ENCODE data around the gene APLF. TPM values are rescaled to one million over a fixed set of nuclear protein-coding genes. Genes with fewer than 3 reads are reported as not detected.
"Not testable (repeated sequence)": the region's sequence is repeated elsewhere in the genome, so short reads cannot be mapped to it uniquely, and the experiment has no call there.

Gene APLF
- total RNA-seq, 1 donor from 2014 or later: 3.3 TPM

GRCh38 chr2:68568116-68568515 is 100.7 kb downstream of the APLF start:
- intact Hi-C loops (cut with micrococcal nuclease): no loop called here

GRCh38 chr2:68569604-68570003 is 102.2 kb downstream of the APLF start:
- intact Hi-C loops (cut with micrococcal nuclease): no loop called here

DNA sequence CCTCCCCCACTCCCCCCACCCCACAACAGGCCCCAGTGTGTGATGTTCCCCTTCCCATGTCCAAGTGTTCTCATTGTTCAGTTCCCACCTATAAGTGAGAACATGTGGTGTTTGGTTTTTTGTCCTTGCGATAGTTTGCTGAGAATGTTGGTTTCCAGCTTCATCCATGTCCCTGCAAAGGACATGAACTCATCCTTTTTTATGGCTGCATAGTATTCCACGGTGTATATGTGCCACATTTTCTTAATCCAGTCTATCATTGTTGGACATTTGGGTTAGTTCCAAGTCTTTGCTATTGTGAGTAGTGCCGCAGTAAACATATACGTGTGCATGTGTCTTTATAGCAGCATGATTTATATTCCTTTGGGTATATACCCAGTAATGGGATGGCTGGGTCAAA is 103.0 kb downstream of the APLF start:
- intact Hi-C loops (cut with micrococcal nuclease): not testable (repeated sequence)

GRCh38 chr2:68574202-68574791 is 106.9 kb downstream of the APLF start:
- intact Hi-C loops (cut with micrococcal nuclease): no loop called here

- intact Hi-C loops (cut with micrococcal nuclease): no loop called here
Observed at GRCh38 chr2:68577183-68577582, 109.8 kb downstream of the APLF start.

DNA sequence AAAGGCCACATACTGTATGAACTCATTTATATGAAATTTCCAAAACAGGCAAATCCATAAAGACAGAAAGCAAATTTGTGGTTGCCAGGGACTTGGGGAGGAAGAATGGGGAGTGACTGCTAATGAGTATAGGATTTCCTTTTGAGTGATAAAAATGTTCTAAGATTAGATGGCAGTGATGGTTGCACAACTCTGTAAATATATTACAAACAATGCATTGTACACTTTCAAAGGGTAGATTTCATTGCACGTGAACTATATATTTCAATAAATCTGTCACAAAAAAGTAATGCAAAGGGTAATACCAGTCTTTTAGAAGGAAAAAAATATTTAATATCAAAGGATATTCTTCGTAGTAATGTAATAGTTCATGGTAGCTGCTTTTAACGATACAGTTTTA is 112.3 kb downstream of the APLF start:
- intact Hi-C loops (cut with micrococcal nuclease): no loop called here

GRCh38 chr2:68588589-68588988 is 121.2 kb downstream of the APLF start:
- intact Hi-C loops (cut with micrococcal nuclease): no loop called here

- intact Hi-C loops (cut with micrococcal nuclease): no loop called here
Observed at GRCh38 chr2:68589963-68590362, 122.6 kb downstream of the APLF start.

DNA sequence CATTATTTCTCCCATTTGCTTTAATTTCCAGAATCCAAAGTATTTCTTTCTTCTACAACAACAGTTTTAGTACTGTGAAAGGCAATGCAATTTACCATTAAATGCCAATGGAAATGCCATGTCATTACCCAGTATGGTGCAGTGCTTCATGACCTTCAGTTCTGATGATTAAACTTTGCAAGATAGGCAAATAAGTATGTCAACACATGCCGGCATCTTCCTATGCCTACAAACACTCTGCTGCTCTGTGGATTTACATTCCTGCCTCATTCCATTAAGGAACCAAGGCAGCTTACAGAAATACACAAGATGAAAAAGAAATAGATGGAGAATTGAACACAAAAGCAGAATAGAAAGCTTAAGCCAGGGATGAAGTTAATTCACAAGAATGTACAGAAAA is 123.3 kb downstream of the APLF start:
- intact Hi-C loops (cut with micrococcal nuclease): no loop called here

- intact Hi-C loops (cut with micrococcal nuclease): no loop called here
Observed at GRCh38 chr2:68591225-68591624, 123.8 kb downstream of the APLF start.

GRCh38 chr2:68594041-68594440 is 126.7 kb downstream of the APLF start:
- intact Hi-C loops (cut with micrococcal nuclease): loop anchor here (2.0 kb wide), 2 partner anchors 73 to 123 kb away; no protein-coding TSS in a partner anchor

DNA sequence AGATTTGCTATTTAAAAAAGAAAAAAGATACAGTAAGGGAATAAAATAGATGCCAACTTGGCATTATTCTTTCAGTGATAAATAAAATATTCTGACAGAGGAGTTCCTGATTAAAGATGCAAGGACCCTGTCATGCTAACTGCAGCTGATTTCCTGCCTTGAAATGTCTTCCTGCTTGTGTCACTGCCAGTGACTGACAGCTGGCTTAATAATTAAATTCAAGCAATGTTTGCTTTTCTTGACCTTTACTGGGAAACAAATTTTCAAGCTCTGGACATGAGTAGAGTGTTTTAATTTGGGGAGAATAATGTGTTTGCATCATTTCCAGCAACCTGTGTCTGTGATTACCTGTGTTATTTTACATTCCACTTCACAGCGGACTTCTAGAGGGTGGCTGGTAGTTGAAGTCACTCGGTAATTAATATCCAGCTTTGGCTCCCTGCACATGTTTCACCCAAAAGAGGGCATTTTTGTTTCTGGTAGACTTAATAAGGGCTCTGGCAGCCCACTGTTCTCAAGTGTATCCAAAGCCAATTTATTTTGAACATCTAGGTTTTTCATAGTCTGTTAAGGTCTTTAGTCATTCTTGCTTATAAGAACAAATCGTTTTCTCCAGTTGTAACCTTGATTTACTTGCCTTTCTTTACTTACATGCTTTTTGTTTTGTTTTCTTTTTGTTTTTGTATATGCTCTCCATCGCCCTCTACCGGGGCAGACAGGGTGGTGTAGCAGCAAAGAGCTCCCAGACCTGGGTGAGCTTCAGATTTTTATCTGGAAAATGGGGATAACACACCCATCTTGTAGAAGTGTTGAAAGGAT is 127.5 kb downstream of the APLF start:
- intact Hi-C loops (cut with micrococcal nuclease): loop anchor here (1.0 to 5.0 kb wide), 8 partner anchors 57 to 330 kb away; partner anchors contain the start of genes APLF and FBXO48

DNA sequence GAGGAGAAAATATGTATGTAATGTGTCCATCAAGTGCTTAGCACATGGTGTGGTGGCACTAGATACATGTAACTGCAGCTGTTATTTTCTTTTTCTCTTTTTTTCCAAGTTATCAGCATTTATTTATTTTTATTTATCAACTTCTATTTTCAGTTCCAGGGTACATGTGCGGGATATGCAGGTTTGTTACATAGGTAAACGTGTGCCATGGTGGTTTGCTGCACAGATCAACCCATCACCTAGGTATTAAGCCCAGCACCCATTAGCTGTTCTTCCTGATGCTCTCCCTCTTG is 128.1 kb downstream of the APLF start:
- intact Hi-C loops (cut with micrococcal nuclease): loop anchor here (1.0 to 5.0 kb wide), 8 partner anchors 57 to 330 kb away; partner anchors contain the start of genes APLF and FBXO48

DNA sequence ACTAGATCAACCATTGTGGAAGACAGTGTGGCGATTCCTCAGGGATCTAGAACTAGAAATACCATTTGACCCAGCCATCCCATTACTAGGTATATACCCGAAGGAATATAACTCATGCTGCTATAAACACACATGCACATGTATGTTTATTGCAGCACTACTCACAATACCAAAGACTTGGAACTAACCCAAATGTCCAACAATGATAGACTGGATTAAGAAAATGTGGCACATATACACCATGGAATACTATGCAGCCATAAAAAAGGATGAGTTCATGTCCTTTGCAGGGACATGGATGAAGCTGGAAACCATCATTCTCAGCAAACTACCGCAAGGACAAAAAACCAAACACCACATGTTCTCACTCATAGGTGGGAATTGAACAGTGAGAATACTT is 133.1 kb downstream of the APLF start:
- intact Hi-C loops (cut with micrococcal nuclease): not testable (repeated sequence)

DNA sequence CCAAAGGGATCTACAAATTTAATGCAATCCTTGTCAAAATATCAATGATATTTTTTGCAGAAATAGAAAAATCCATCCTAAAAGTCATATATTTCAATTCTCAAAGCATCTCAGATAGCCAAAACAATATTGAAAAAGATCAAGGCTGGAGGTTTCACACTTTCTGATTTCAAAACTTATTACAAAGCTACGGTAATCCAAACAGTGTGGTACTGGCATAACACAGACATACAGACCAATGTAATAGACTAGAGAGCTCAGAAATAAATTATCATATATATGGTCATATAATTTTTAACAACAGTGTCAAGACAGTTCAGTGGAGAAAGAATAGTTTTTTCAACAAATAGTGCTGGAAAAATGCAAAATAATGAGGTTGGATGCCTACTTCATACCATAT is 135.7 kb downstream of the APLF start:
- intact Hi-C loops (cut with micrococcal nuclease): no loop called here

DNA sequence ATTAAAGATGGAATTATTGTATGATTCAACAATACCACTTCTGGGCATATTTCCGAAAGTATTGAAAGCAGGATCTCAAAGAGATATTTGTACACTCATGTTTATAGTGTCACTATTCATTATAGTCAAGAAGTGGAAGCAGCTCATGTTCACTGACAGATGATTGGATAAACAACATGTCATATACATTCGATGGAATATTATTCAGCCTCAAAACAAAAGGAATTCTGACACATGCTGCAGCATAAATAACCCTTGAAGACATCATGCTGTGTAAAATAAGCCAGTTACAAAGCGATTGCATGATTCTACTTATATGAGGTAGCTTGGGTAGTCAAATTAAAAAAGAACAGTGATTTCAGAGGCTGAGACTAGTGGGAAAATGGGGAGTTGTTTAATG is 136.7 kb downstream of the APLF start:
- intact Hi-C loops (cut with micrococcal nuclease): no loop called here

DNA sequence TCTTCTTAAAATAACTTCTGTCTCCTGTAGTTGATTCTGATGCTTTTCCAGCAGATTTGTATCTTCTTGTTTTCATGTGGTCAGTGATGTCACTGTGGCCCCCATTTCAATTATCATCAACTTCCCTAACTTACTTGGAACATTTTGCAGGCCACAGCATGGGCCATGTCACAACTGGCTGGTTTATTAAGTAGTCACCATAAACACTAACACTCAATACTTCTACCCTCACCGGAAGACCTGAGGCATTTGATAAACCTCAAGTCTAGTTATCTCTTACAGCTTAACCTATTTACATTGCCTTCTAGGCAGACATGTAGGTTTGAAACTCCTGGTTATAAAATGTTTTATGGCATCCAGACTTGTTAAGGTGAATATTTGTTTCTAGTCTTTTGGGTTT is 138.6 kb downstream of the APLF start:
- intact Hi-C loops (cut with micrococcal nuclease): no loop called here

DNA sequence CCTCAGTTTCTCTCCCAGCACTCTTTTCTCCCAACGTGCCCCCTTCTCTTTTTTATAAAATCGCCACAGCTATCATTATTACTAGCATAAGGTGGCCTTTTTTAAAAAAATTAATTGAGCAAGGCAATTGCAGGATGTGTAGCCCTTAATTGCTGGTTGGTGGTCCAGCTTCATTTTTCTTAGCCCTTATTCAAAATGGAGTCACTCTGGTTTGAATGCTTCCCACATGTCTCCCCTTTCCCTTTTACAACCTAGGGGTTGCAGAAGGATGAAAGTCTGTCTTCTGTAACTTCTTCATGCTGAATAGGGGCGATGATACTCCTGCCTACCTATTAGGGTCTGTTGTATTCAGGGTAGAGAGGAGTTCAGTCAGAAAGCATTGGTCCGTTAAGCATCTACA is 139.4 kb downstream of the APLF start:
- intact Hi-C loops (cut with micrococcal nuclease): no loop called here

- intact Hi-C loops (cut with micrococcal nuclease): no loop called here
Observed at GRCh38 chr2:68607837-68608236, 140.5 kb downstream of the APLF start.

GRCh38 chr2:68612765-68613519 is 145.6 kb downstream of the APLF start:
- intact Hi-C loops (cut with micrococcal nuclease): no loop called here

DNA sequence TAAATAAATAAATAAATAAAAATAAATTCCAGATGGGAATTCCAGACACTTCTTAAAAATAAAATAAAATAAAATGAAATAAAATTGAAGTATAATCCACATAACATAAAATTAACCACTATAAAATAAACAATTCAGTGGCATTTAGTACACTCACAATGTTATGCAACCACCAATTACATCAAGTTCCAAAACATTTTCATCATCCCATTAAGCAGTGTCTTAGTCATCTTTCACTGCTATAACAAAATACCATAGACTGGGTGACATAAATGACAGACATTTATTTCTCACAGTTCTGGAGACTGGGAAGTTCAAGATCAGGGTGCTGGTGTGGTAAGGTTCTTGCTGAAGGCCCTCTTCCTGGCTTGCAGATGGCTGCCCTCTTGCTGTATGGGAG is 153.4 kb downstream of the APLF start:
- intact Hi-C loops (cut with micrococcal nuclease): no loop called here

GRCh38 chr2:68623820-68624219 is 156.4 kb downstream of the APLF start:
- intact Hi-C loops (cut with micrococcal nuclease): no loop called here

Data from T-helper 1 cell treated with Interleukin-12 subunit alpha and Interleukin-12 subunit beta and Interleukin-4 antibody, amounts not matched to agents 30 ng/mL and 1 ng/mL, for 36 hours (primary cell).